Measurements from ENCODE around the gene CKAP2L. TPM values are rescaled to one million over a fixed set of nuclear protein-coding genes. Genes with fewer than 3 reads are reported as not detected.
A peak's percentile ranks its signal among the peaks of the same experiment; 100 is the strongest.

Gene CKAP2L
- total and polyA plus RNA-seq, 8 donors = 1.9 to 29.3 (median 15.0) TPM

DNA sequence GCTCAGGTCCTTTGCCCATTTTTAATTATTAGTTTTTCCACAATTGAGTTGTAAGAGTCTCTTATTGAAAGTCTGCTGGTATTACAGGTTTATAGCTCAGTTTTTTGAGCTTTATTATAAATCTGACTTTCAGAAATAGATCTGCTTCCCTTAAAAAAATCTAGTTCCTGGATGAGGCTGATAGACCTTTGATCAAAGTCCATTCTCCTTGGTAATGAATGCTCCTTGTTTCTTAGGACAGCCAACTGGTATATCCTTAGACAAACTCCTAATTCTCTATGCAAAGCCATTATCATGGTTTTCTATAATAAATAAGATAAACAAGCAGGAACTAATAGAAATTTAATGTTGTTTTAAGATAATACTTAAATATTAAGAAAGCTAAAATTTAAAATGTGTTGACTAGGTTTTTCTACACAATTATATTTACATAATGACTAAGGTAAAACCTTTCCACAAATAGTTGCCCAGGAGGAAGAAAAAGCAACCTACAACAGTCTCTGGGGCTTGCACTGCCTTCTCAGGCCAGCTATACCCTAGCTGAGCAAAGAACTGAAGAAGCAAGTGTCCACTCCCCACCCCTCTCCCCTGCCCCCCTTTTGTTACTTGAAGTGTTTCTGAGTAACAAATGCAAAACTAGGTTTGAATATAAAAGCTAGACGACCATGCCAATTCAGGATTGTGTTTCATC is 26.7 kb downstream of the CKAP2L start:
- ATAC-seq = peak; percentile 59

DNA sequence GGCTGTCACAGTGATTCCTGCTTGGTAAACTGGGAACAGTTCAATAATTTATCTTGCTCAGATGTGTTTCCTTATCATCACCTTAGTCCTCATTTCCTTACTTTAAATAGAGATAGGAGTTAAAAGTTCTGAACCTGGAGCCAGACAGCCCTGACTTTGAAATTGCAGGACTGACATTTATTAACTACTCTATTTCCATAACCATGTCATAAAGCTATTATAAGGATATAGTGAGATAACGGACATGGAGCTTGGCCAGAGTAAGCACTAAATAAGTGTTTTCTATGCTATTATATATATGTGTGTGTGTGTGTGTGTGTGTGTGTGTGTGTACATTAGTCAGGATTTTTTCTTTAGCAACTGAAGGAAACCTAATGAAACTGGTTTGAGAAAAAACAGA is 30.5 kb downstream of the CKAP2L start:
- TF ChIP-seq, protein P1, sequence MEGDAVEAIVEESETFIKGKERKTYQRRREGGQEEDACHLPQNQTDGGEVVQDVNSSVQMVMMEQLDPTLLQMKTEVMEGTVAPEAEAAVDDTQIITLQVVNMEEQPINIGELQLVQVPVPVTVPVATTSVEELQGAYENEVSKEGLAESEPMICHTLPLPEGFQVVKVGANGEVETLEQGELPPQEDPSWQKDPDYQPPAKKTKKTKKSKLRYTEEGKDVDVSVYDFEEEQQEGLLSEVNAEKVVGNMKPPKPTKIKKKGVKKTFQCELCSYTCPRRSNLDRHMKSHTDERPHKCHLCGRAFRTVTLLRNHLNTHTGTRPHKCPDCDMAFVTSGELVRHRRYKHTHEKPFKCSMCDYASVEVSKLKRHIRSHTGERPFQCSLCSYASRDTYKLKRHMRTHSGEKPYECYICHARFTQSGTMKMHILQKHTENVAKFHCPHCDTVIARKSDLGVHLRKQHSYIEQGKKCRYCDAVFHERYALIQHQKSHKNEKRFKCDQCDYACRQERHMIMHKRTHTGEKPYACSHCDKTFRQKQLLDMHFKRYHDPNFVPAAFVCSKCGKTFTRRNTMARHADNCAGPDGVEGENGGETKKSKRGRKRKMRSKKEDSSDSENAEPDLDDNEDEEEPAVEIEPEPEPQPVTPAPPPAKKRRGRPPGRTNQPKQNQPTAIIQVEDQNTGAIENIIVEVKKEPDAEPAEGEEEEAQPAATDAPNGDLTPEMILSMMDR (IDR thresholded peaks at IDR 0.05) = no peak

More for the DNA sequence above, 26.7 kb downstream of the CKAP2L start:
- intact Hi-C loops (cut with DNase I) = no loop called here
- Histone ChIP-seq H3K4me3 (no peak overlapping the region), H3K9me3 (no peaks in the 10 kb centered on the region), H3K36me3 (peaks cover 0 to 12% of the 10 kb centered on the region in 2 donors), H3K27me3 (no peaks in the 10 kb centered on the region), H3K27ac (no peak overlapping the region), H3K4me1 (no peaks in the 10 kb centered on the region)
- DNase-seq = no peak
- TF ChIP-seq, protein P1 (IDR thresholded peaks at IDR 0.05) = no peak

DNA sequence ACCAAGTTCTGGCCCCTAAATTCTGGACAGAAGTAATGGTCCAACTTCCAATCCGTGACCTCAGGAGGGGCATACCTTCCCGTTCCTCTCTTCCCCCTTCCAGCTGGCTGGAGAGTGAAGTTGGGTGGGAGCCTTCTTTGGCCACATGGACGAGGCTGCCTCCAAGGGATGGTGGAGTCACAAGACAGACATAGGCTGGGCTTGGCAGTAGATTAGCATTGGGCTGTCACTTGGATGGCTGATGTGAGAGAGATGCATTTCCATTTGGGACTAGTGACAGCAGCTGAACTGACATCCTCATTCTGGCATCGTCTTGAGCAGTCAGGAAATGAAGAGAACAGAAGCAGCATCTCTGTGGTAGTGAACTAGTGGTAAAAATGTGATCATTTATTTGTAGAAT is 31.0 kb downstream of the CKAP2L start:
- intact Hi-C loops (cut with DNase I) = no loop called here
- no peak for ATAC-seq

More for the DNA sequence above, 30.5 kb downstream of the CKAP2L start:
- peak in 1 of 4 donors; percentile 59 for DNase-seq
- intact Hi-C loops (cut with DNase I) = no loop called here
- no peak overlapping the region for H3K4me3 ChIP-seq
- H3K27me3 ChIP-seq = no peaks in the 10 kb centered on the region
- peaks cover 0 to 11% of the 10 kb centered on the region in 2 donors for H3K4me1 ChIP-seq
- peaks cover 0 to 2% of the 10 kb centered on the region in 2 donors for H3K36me3 ChIP-seq
- no peaks in the 10 kb centered on the region for H3K9me3 ChIP-seq
- H3K27ac ChIP-seq = no peak overlapping the region
- ATAC-seq = no peak

DNA sequence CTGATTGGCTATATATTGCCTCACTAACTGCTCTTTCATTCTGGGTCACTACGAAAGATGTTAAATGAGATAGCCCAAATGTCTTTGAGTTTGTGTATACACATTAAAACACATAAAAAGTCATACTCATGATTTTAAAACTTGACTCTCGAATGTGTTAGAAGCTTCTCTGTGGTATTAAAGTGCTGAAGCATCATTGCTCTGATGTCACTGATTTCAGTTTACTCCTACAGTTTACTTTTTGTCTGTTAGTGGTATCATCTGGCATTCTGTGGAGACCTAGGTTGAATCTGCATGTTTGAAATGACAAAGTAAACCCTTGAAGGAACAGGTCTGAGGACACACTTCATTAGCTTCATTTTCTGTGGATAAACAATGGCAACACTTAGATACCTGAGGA is 32.9 kb downstream of the CKAP2L start:
- H3K4me3 ChIP-seq = no peak overlapping the region
- no peaks in the 10 kb centered on the region for H3K9me3 ChIP-seq
- H3K4me1 ChIP-seq = peaks cover 0 to 30% of the 10 kb centered on the region in 2 donors
- ATAC-seq = no peak
- intact Hi-C loops (cut with DNase I) = no loop called here
- H3K27ac ChIP-seq = no peak overlapping the region
- TF ChIP-seq, protein P1 (IDR thresholded peaks at IDR 0.05) = no peak
- H3K36me3 ChIP-seq = no peaks in the 10 kb centered on the region
- H3K27me3 ChIP-seq = no peaks in the 10 kb centered on the region
- no peak for DNase-seq

More for the DNA sequence above, 31.0 kb downstream of the CKAP2L start:
- H3K9me3 ChIP-seq = no peaks in the 10 kb centered on the region
- no peak overlapping the region for H3K27ac ChIP-seq
- H3K27me3 ChIP-seq = no peaks in the 10 kb centered on the region
- DNase-seq = peak in 2 of 4 donors; percentile 84 to 88
- TF ChIP-seq, protein P1 (IDR thresholded peaks at IDR 0.05) = no peak
- H3K36me3 ChIP-seq = no peaks in the 10 kb centered on the region
- peaks cover 0 to 15% of the 10 kb centered on the region in 2 donors for H3K4me1 ChIP-seq
- no peak overlapping the region for H3K4me3 ChIP-seq

DNA sequence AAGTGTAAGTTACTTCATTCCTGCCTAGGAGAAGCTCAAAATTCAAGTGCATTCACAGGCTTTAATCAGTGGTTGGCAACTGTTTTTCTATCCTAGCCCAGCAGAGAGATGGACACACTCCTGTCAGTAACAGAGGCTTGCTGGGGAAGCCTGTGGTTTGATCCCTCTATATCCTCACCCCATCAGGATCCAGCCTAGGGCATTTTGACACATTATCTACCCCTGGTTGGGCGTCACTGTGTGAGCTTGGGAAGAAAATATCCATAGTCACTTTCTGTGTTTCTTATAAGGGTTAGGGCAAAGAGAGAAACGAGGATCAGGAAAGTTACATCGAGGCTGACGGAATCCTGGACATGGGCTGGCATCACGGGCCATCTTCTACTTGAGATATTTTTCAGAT is 33.6 kb downstream of the CKAP2L start:
- DNase-seq (no peak), ATAC-seq (no peak)
- H3K36me3 ChIP-seq = no peaks in the 10 kb centered on the region
- H3K4me1 ChIP-seq = peaks cover 0 to 35% of the 10 kb centered on the region in 2 donors
- intact Hi-C loops (cut with DNase I) = no loop called here
- TF ChIP-seq, protein P1 (IDR thresholded peaks at IDR 0.05) = no peak
- no peaks in the 10 kb centered on the region for H3K27me3 ChIP-seq
- no peak overlapping the region for H3K27ac ChIP-seq
- no peak overlapping the region for H3K4me3 ChIP-seq
- H3K9me3 ChIP-seq = no peaks in the 10 kb centered on the region
